HG02610 (cell line): ENCODE data around the gene ZNF438.
"Not testable (repeated sequence)": the region's sequence is repeated elsewhere in the genome, so short reads cannot be mapped to it uniquely, and the experiment has no call there.

Experiments
- ATAC-seq: cut with Tn5 transposase; IDR thresholded peaks from one replicate; pipeline ENCODE4 v1.9.1; 2021; ENCODE audit warnings: mild to moderate bottlenecking, moderate library complexity; ENCODE audit not compliant: unreplicated experiment

Gene ZNF438

GRCh38 chr10:30963992-30964930 is 67.4 kb downstream of the ZNF438 start:
- no peak for ATAC-seq

- no peak for ATAC-seq
Measured at GRCh38 chr10:30962522-30962921, 69.1 kb downstream of the ZNF438 start.

GRCh38 chr10:30959836-30960210 is 71.8 kb downstream of the ZNF438 start:
- ATAC-seq = no peak

GRCh38 chr10:30949218-30949617 is 82.4 kb downstream of the ZNF438 start:
- ATAC-seq = not testable (repeated sequence)

GRCh38 chr10:30944005-30944404 is 87.7 kb downstream of the ZNF438 start:
- no peak for ATAC-seq

- ATAC-seq = no peak
Measured at GRCh38 chr10:30943451-30943850, 88.2 kb downstream of the ZNF438 start.

GRCh38 chr10:30940256-30940655 is 91.4 kb downstream of the ZNF438 start:
- ATAC-seq = no peak

- no peak for ATAC-seq
Measured at GRCh38 chr10:30939643-30940251, 91.9 kb downstream of the ZNF438 start.

- ATAC-seq = no peak
Measured at GRCh38 chr10:30935078-30935477, 96.6 kb downstream of the ZNF438 start.

- no peak for ATAC-seq
Measured at GRCh38 chr10:30931094-30931493, 100.6 kb downstream of the ZNF438 start.

GRCh38 chr10:30929901-30930520 is 101.7 kb downstream of the ZNF438 start:
- ATAC-seq = no peak

GRCh38 chr10:30929311-30929729 is 102.3 kb downstream of the ZNF438 start:
- ATAC-seq = not testable (repeated sequence)

- ATAC-seq = no peak
Measured at GRCh38 chr10:30928742-30929141, 102.9 kb downstream of the ZNF438 start.

- no peak for ATAC-seq
Measured at GRCh38 chr10:30918651-30919050, 113.0 kb downstream of the ZNF438 start.

GRCh38 chr10:30917789-30918188 is 113.9 kb downstream of the ZNF438 start:
- ATAC-seq = no peak

- no peak for ATAC-seq
Measured at GRCh38 chr10:30917067-30917466, 114.6 kb downstream of the ZNF438 start.

- no peak for ATAC-seq
Measured at GRCh38 chr10:30915146-30915545, 116.5 kb downstream of the ZNF438 start.

GRCh38 chr10:30911303-30911863 is 120.3 kb downstream of the ZNF438 start:
- no peak for ATAC-seq

GRCh38 chr10:30903397-30904138 is 128.1 kb downstream of the ZNF438 start:
- no peak for ATAC-seq

- no peak for ATAC-seq
Measured at GRCh38 chr10:30902621-30903396, 128.9 kb downstream of the ZNF438 start.
